ENCODE data around the gene CNOT11. TPM values are rescaled to one million over a fixed set of nuclear protein-coding genes. Genes with fewer than 3 reads are reported as not detected.
A peak's percentile ranks its signal among the peaks of the same experiment; 100 is the strongest.

CNOT11 gene
- total and polyA plus RNA-seq, 5 donors from 2014 or later = 63.8 to 76.2 (median 69.0) TPM

GRCh38 chr2:101272045-101272784, 19.5 kb downstream of the CNOT11 start:
- Histone ChIP-seq H3K4me3 (ENCODE audit: low read depth, low read length) (peak overlapping the region; percentile 37), H3K27me3 (ENCODE audit: control insufficient read depth, insufficient read depth, low read length) (no peaks in the 10 kb centered on the region), H3K9me3 (ENCODE audit: control insufficient read depth in 2 of 2, low read length in 2 of 2) (no peaks in the 10 kb centered on the region), H3K36me3 (ENCODE audit: control insufficient read depth, insufficient read depth, low read length) (peaks cover 73% of the 10 kb centered on the region), H3K27ac (ENCODE audit: insufficient read depth, low read length, poor library complexity, severe bottlenecking) (peak overlapping the region; percentile 64), H3K4me1 (ENCODE audit: control insufficient read depth, insufficient read depth, low read length, poor library complexity, severe bottlenecking) (peaks cover 18% of the 10 kb centered on the region)
- H3K27me3 Mint-ChIP-seq = no peaks in the 10 kb centered on the region
- H3K36me3 Mint-ChIP-seq = peaks cover 48% of the 10 kb centered on the region
- peak overlapping the region; percentile 80 to 91 (median 87) for H3K27ac Mint-ChIP-seq
- peaks cover 17 to 64% (median 35%) of the 10 kb centered on the region in 4 donors for H3K4me1 Mint-ChIP-seq
- no peaks in the 10 kb centered on the region for H3K9me3 Mint-ChIP-seq
- H3K4me3 Mint-ChIP-seq = peak overlapping the region; percentile 37 to 72 (median 62)
- DNase-seq (peak in 2 of 3 donors; percentile 59 to 87), ATAC-seq (ENCODE audit: low read depth in 2 of 2) (peak; percentile 77 to 78)

- no peaks in the 10 kb centered on the region for H3K27me3 ChIP-seq (ENCODE audit: control insufficient read depth, insufficient read depth, low read length)
- peaks cover 73% of the 10 kb centered on the region for H3K36me3 ChIP-seq (ENCODE audit: control insufficient read depth, insufficient read depth, low read length)
- peaks cover 18% of the 10 kb centered on the region for H3K4me1 ChIP-seq (ENCODE audit: control insufficient read depth, insufficient read depth, low read length, poor library complexity, severe bottlenecking)
- H3K27ac ChIP-seq (ENCODE audit: insufficient read depth, low read length, poor library complexity, severe bottlenecking) = peak overlapping the region; percentile 64
- DNase-seq (no peak), ATAC-seq (ENCODE audit: low read depth in 2 of 2) (no peak)
- peak overlapping the region in 3 of 4 donors; percentile 33 to 72 (median 60) for H3K4me3 Mint-ChIP-seq
- H3K27me3 Mint-ChIP-seq = no peaks in the 10 kb centered on the region
- peak overlapping the region; percentile 37 for H3K4me3 ChIP-seq (ENCODE audit: low read depth, low read length)
- peaks cover 41% of the 10 kb centered on the region for H3K36me3 Mint-ChIP-seq
- H3K4me1 Mint-ChIP-seq = peaks cover 13 to 62% (median 34%) of the 10 kb centered on the region in 4 donors
- peak overlapping the region; percentile 26 to 87 (median 80) for H3K27ac Mint-ChIP-seq
- no peaks in the 10 kb centered on the region for H3K9me3 ChIP-seq (ENCODE audit: control insufficient read depth in 2 of 2, low read length in 2 of 2)
- no peaks in the 10 kb centered on the region for H3K9me3 Mint-ChIP-seq
Observed at GRCh38 chr2:101273056-101273455, 20.4 kb downstream of the CNOT11 start.

GRCh38 chr2:101274142-101274541, 21.5 kb downstream of the CNOT11 start:
- Histone ChIP-seq H3K4me1 (ENCODE audit: control insufficient read depth, insufficient read depth, low read length, poor library complexity, severe bottlenecking) (peaks cover 18% of the 10 kb centered on the region), H3K36me3 (ENCODE audit: control insufficient read depth, insufficient read depth, low read length) (peaks cover 75% of the 10 kb centered on the region), H3K27ac (ENCODE audit: insufficient read depth, low read length, poor library complexity, severe bottlenecking) (no peak overlapping the region), H3K27me3 (ENCODE audit: control insufficient read depth, insufficient read depth, low read length) (no peaks in the 10 kb centered on the region), H3K4me3 (ENCODE audit: low read depth, low read length) (no peak overlapping the region), H3K9me3 (ENCODE audit: control insufficient read depth in 2 of 2, low read length in 2 of 2) (no peaks in the 10 kb centered on the region)
- DNase-seq = no peak
- Mint-ChIP-seq H3K9me3 (no peaks in the 10 kb centered on the region), H3K27ac (peak overlapping the region in 2 of 3 donors; percentile 18 to 23), H3K4me3 (no peak overlapping the region), H3K36me3 (peaks cover 41% of the 10 kb centered on the region), H3K4me1 (peaks cover 13 to 53% (median 36%) of the 10 kb centered on the region in 4 donors), H3K27me3 (no peaks in the 10 kb centered on the region)
- no peak for ATAC-seq (ENCODE audit: low read depth in 2 of 2)

GRCh38 chr2:101277111-101277510, 24.4 kb downstream of the CNOT11 start:
- Mint-ChIP-seq H3K36me3 (peaks cover 54% of the 10 kb centered on the region), H3K27me3 (no peaks in the 10 kb centered on the region), H3K9me3 (no peaks in the 10 kb centered on the region), H3K27ac (no peak overlapping the region), H3K4me1 (peaks cover 22 to 52% (median 36%) of the 10 kb centered on the region in 4 donors), H3K4me3 (no peak overlapping the region)
- DNase-seq (no peak), ATAC-seq (ENCODE audit: low read depth in 2 of 2) (no peak)
- H3K27me3 ChIP-seq (ENCODE audit: control insufficient read depth, insufficient read depth, low read length) = no peaks in the 10 kb centered on the region
- no peak overlapping the region for H3K27ac ChIP-seq (ENCODE audit: insufficient read depth, low read length, poor library complexity, severe bottlenecking)
- no peaks in the 10 kb centered on the region for H3K9me3 ChIP-seq (ENCODE audit: control insufficient read depth in 2 of 2, low read length in 2 of 2)
- peaks cover 11% of the 10 kb centered on the region for H3K4me1 ChIP-seq (ENCODE audit: control insufficient read depth, insufficient read depth, low read length, poor library complexity, severe bottlenecking)
- H3K4me3 ChIP-seq (ENCODE audit: low read depth, low read length) = no peak overlapping the region
- H3K36me3 ChIP-seq (ENCODE audit: control insufficient read depth, insufficient read depth, low read length) = peaks cover 80% of the 10 kb centered on the region

GRCh38 chr2:101278925-101279324, 26.2 kb downstream of the CNOT11 start:
- no peaks in the 10 kb centered on the region for H3K9me3 ChIP-seq (ENCODE audit: control insufficient read depth in 2 of 2, low read length in 2 of 2)
- H3K36me3 ChIP-seq (ENCODE audit: control insufficient read depth, insufficient read depth, low read length) = peaks cover 85% of the 10 kb centered on the region
- Mint-ChIP-seq H3K9me3 (no peaks in the 10 kb centered on the region), H3K4me3 (no peak overlapping the region), H3K27me3 (no peaks in the 10 kb centered on the region), H3K4me1 (peaks cover 16 to 47% (median 32%) of the 10 kb centered on the region in 4 donors), H3K36me3 (peaks cover 61% of the 10 kb centered on the region), H3K27ac (peak overlapping the region in 2 of 3 donors; percentile 51 to 73)
- H3K4me3 ChIP-seq (ENCODE audit: low read depth, low read length) = no peak overlapping the region
- no peaks in the 10 kb centered on the region for H3K4me1 ChIP-seq (ENCODE audit: control insufficient read depth, insufficient read depth, low read length, poor library complexity, severe bottlenecking)
- DNase-seq = no peak
- no peaks in the 10 kb centered on the region for H3K27me3 ChIP-seq (ENCODE audit: control insufficient read depth, insufficient read depth, low read length)
- peak overlapping the region; percentile 18 for H3K27ac ChIP-seq (ENCODE audit: insufficient read depth, low read length, poor library complexity, severe bottlenecking)
- no peak for ATAC-seq (ENCODE audit: low read depth in 2 of 2)

- Histone ChIP-seq H3K36me3 (ENCODE audit: control insufficient read depth, insufficient read depth, low read length) (peaks cover 94% of the 10 kb centered on the region), H3K4me3 (ENCODE audit: low read depth, low read length) (no peak overlapping the region), H3K4me1 (ENCODE audit: control insufficient read depth, insufficient read depth, low read length, poor library complexity, severe bottlenecking) (no peaks in the 10 kb centered on the region), H3K27ac (ENCODE audit: insufficient read depth, low read length, poor library complexity, severe bottlenecking) (no peak overlapping the region), H3K9me3 (ENCODE audit: control insufficient read depth in 2 of 2, low read length in 2 of 2) (no peaks in the 10 kb centered on the region), H3K27me3 (ENCODE audit: control insufficient read depth, insufficient read depth, low read length) (no peaks in the 10 kb centered on the region)
- H3K9me3 Mint-ChIP-seq = peaks cover 0 to 1% (median 0%) of the 10 kb centered on the region in 7 donors
- peak overlapping the region in 2 of 3 donors; percentile 19 to 53 for H3K27ac Mint-ChIP-seq
- no peaks in the 10 kb centered on the region for H3K27me3 Mint-ChIP-seq
- ATAC-seq (ENCODE audit: low read depth in 2 of 2) = no peak
- H3K36me3 Mint-ChIP-seq = peaks cover 67% of the 10 kb centered on the region
- DNase-seq = no peak
- no peak overlapping the region for H3K4me3 Mint-ChIP-seq
- peaks cover 20 to 60% (median 40%) of the 10 kb centered on the region in 4 donors for H3K4me1 Mint-ChIP-seq
Observed at GRCh38 chr2:101281482-101281881, 28.8 kb downstream of the CNOT11 start.

- Histone ChIP-seq H3K27ac (ENCODE audit: insufficient read depth, low read length, poor library complexity, severe bottlenecking) (no peak overlapping the region), H3K4me1 (ENCODE audit: control insufficient read depth, insufficient read depth, low read length, poor library complexity, severe bottlenecking) (no peaks in the 10 kb centered on the region), H3K27me3 (ENCODE audit: control insufficient read depth, insufficient read depth, low read length) (no peaks in the 10 kb centered on the region), H3K36me3 (ENCODE audit: control insufficient read depth, insufficient read depth, low read length) (peaks cover 95% of the 10 kb centered on the region), H3K4me3 (ENCODE audit: low read depth, low read length) (no peak overlapping the region), H3K9me3 (ENCODE audit: control insufficient read depth in 2 of 2, low read length in 2 of 2) (no peaks in the 10 kb centered on the region)
- Mint-ChIP-seq H3K27ac (peak overlapping the region; percentile 19 to 65 (median 65)), H3K36me3 (peaks cover 69% of the 10 kb centered on the region), H3K9me3 (peaks cover 0 to 1% (median 0%) of the 10 kb centered on the region in 7 donors), H3K4me1 (peaks cover 26 to 56% (median 38%) of the 10 kb centered on the region in 4 donors), H3K27me3 (no peaks in the 10 kb centered on the region), H3K4me3 (no peak overlapping the region)
- DNase-seq = no peak
- ATAC-seq (ENCODE audit: low read depth in 2 of 2) = no peak
Observed at GRCh38 chr2:101282980-101283379, 30.3 kb downstream of the CNOT11 start.

Data from CD4-positive, CD25-positive, alpha-beta regulatory T cell (primary cell).